Loucy (cell line): ENCODE measurements around the gene FAXC.

ENCODE experiments used
- CTCF ChIP-seq: fragments of 200-600 bp; sonication (generic); conservative IDR thresholded peaks from 2 replicates; pipeline ENCODE4 v1.5.1; 2014; ENCODE audit warnings: mild to moderate bottlenecking, antibody characterized with exemption, low read length
- EZH2phosphoT487 ChIP-seq: fragments of 200-600 bp; IDR thresholded peaks from 2 replicates; pipeline ENCODE4 v1.6.1; 2018; ENCODE audit warnings: antibody characterized with exemption, mild to moderate bottlenecking, moderate library complexity, borderline replicate concordance

DNA sequence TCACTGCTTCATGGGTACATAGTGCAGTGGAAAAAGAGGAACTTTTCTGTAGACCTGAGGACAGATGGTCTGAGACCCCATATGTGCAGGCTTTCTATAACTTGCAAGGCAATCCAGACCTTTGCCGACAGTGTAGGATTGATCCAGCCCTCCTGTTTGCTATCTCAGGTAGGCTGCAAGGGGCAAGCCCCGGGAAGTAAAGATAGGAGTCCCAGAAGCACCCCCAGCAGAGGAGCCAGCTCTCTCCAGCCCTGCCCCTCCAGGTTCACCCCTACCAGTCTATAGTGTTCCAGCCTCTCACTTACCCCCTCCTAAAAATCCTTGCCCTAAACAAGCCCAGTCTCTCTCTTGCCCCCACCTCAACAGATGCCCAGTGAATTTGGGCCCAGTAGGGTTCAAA lies 96.2 kb downstream of the FAXC start:
- TF ChIP-seq CTCF, result no peak
- TF ChIP-seq EZH2phosphoT487, result no peak
